OCI-LY3 (cell line): ENCODE data around the gene FGD5.
A peak's percentile ranks its signal among the peaks of the same experiment; 100 is the strongest.

Experiments used
- H2AFZ ChIP-seq: fragments of 200-600, 300-600 bp; shearing (Covaris generic); 2 replicates; pipeline ENCODE4 v1.6.0; 2014; ENCODE audit warnings: antibody characterized with exemption, low read depth, low read length
- H3K27ac ChIP-seq: fragments of 200-600, 300-600 bp; sonication (generic); 2 replicates; pipeline ENCODE4 v1.5.1; 2014; ENCODE audit warnings: mild to moderate bottlenecking, low read length, moderate library complexity, mixed read lengths
- H3K27me3 ChIP-seq: fragments of 200-600, 300-600 bp; sonication (generic); 2 replicates; pipeline ENCODE4 v1.6.1; 2014; ENCODE audit warnings: low read depth, low read length, mixed read lengths
- H3K36me3 ChIP-seq: fragments of 200-600, 300-600 bp; sonication (generic); replicated peaks from 2 replicates; pipeline ENCODE3; 2014; ENCODE audit warnings: low read depth, low read length, mixed read lengths
- H3K4me1 ChIP-seq: fragments of 300-600, 200-600 bp; sonication (generic); 2 replicates; pipeline ENCODE4 v1.6.1; 2014; ENCODE audit warnings: low read length, mixed read lengths
- H3K4me2 ChIP-seq: fragments of 200-600, 300-600 bp; sonication (generic); 2 replicates; pipeline ENCODE4 v1.6.1; 2014; ENCODE audit warnings: low read length, mixed read lengths
- H3K4me3 ChIP-seq: fragments of 300-600, 200-600 bp; sonication (generic); 2 replicates; pipeline ENCODE4 v1.5.1; 2014; ENCODE audit warnings: antibody characterized with exemption, mild to moderate bottlenecking, low read length, moderate library complexity
- H3K79me2 ChIP-seq: fragments of 300-600, 200-600 bp; shearing (Covaris generic); 2 replicates; pipeline ENCODE4 v1.6.1; 2014; ENCODE audit warnings: mild to moderate bottlenecking, low read length, mixed read lengths
- H3K9ac ChIP-seq: fragments of 300-600, 200-600 bp; shearing (Covaris generic); 2 replicates; pipeline ENCODE4 v1.6.0; 2014; ENCODE audit warnings: mild to moderate bottlenecking, low read length, moderate library complexity
- H3K9me3 ChIP-seq: fragments of 200-600, 300-600 bp; shearing (Covaris generic); 2 replicates; pipeline ENCODE4 v1.6.1; 2014; ENCODE audit warnings: low read length, mixed read lengths; ENCODE audit not compliant: insufficient read depth
- H4K20me1 ChIP-seq: fragments of 200-600, 300-600 bp; sonication (generic); 2 replicates; pipeline ENCODE4 v1.6.1; 2016; ENCODE audit warnings: low read length, mixed read lengths; ENCODE audit not compliant: insufficient read depth
- EZH2phosphoT487 ChIP-seq: fragments of 200-600 bp; shearing (Covaris generic); IDR thresholded peaks from 2 replicates; pipeline ENCODE4 v1.6.1; 2018; ENCODE audit warnings: antibody characterized with exemption, mixed run types, low read depth
- TF ChIP-seq, protein P1 (sequence below): fragments of 200-600, 300-600 bp; sonication (generic); IDR thresholded peaks from 2 replicates; pipeline ENCODE4 v1.5.1; 2014; ENCODE audit warnings: antibody characterized with exemption, low read length, low read depth

The FGD5 gene

GRCh38 chr3:14947100-14947885 lies 128.5 kb downstream of the FGD5 start, which contains the start of gene NR2C2:
Gene NR2C2 (plus strand): TSS chr3:14947583. CDS start chr3:15003915, 56,332 bp downstream.
- H3K4me1 ChIP-seq: peaks cover 13% of the 10 kb centered on the region
- peaks cover 30% of the 10 kb centered on the region for H3K36me3 ChIP-seq
- peak within 1 kb of the TSS; percentile 88 for H3K27ac ChIP-seq
- H3K9me3 ChIP-seq: no peaks in the 10 kb centered on the region
- peak within 1 kb of the TSS; percentile 79 for H3K9ac ChIP-seq
- peaks cover 22% of the 10 kb centered on the region for H4K20me1 ChIP-seq
- peak within 1 kb of the TSS; percentile 91 for H3K4me2 ChIP-seq
- TF ChIP-seq EZH2phosphoT487: no peak
- TF ChIP-seq, protein P1, sequence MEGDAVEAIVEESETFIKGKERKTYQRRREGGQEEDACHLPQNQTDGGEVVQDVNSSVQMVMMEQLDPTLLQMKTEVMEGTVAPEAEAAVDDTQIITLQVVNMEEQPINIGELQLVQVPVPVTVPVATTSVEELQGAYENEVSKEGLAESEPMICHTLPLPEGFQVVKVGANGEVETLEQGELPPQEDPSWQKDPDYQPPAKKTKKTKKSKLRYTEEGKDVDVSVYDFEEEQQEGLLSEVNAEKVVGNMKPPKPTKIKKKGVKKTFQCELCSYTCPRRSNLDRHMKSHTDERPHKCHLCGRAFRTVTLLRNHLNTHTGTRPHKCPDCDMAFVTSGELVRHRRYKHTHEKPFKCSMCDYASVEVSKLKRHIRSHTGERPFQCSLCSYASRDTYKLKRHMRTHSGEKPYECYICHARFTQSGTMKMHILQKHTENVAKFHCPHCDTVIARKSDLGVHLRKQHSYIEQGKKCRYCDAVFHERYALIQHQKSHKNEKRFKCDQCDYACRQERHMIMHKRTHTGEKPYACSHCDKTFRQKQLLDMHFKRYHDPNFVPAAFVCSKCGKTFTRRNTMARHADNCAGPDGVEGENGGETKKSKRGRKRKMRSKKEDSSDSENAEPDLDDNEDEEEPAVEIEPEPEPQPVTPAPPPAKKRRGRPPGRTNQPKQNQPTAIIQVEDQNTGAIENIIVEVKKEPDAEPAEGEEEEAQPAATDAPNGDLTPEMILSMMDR: no peak
- H3K4me3 ChIP-seq: peak within 1 kb of the TSS; percentile 79
- H2AFZ ChIP-seq: peak within 1 kb of the TSS; percentile 79
- H3K27me3 ChIP-seq: no peaks in the 10 kb centered on the region
- H3K79me2 ChIP-seq: peaks cover 77% of the 10 kb centered on the region

GRCh38 chr3:14947886-14948608 lies 129.3 kb downstream of the FGD5 start:
- Histone ChIP-seq H3K9ac (peak overlapping the region; percentile 79), H3K27me3 (no peaks in the 10 kb centered on the region), H3K4me2 (peak overlapping the region; percentile 35; the same call in 1 of the 2 replicates), H3K79me2 (peaks cover 82% of the 10 kb centered on the region), H3K4me3 (peak overlapping the region; percentile 92), H3K36me3 (peaks cover 27% of the 10 kb centered on the region), H3K27ac (peak overlapping the region; percentile 88), H4K20me1 (peaks cover 20% of the 10 kb centered on the region), H2AFZ (peak overlapping the region; percentile 79), H3K9me3 (no peaks in the 10 kb centered on the region), H3K4me1 (peaks cover 13% of the 10 kb centered on the region)
- TF ChIP-seq, protein P1: no peak
- TF ChIP-seq EZH2phosphoT487: no peak

DNA sequence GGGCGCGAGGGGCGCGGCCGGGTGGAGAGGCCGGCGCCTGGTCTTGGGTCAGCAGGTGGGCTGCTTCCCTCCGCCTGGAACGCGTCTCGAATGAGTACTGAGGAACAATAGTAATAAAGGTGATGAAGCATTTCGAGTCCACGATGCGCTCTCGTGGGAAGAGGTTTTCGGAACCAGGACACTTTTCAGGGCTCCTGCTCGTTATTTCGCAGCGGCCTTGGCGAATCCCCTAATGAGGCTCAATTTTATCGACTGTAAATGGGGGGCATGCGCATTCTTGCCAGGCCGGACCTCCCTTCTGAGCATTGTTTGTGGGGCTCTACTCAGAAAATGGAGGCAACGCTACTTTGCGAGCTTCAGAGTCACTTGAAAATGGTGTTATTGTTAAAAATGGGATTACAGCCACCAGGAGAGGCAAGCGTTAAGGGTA lies 129.9 kb downstream of the FGD5 start:
- Histone ChIP-seq H3K79me2 (peaks cover 81% of the 10 kb centered on the region), H4K20me1 (peaks cover 14% of the 10 kb centered on the region; the same call in 1 of the 2 replicates), H3K9me3 (no peaks in the 10 kb centered on the region), H3K9ac (peak overlapping the region; percentile 77), H3K36me3 (peaks cover 21% of the 10 kb centered on the region), H3K27me3 (no peaks in the 10 kb centered on the region), H2AFZ (0 out of 2 replicates have a peak overlapping the region, but pooled peaks have one; percentile 47), H3K4me3 (peak overlapping the region; percentile 92), H3K4me1 (peaks cover 13% of the 10 kb centered on the region), H3K27ac (peak overlapping the region; percentile 20; the same call in 1 of the 2 replicates), H3K4me2 (peak overlapping the region; percentile 98)
- TF ChIP-seq, protein P1: no peak
- TF ChIP-seq EZH2phosphoT487: no peak

GRCh38 chr3:14949126-14949525 lies 130.4 kb downstream of the FGD5 start:
- Histone ChIP-seq H4K20me1 (peaks cover 9% of the 10 kb centered on the region; the same call in 1 of the 2 replicates), H3K4me1 (peaks cover 13% of the 10 kb centered on the region), H2AFZ (no peak overlapping the region), H3K9me3 (no peaks in the 10 kb centered on the region), H3K9ac (peak overlapping the region; percentile 77), H3K36me3 (peaks cover 16% of the 10 kb centered on the region), H3K27ac (no peak overlapping the region), H3K79me2 (peaks cover 76% of the 10 kb centered on the region), H3K4me3 (peak overlapping the region; percentile 92), H3K4me2 (peak overlapping the region; percentile 98), H3K27me3 (no peaks in the 10 kb centered on the region)
- TF ChIP-seq, protein P1: no peak
- TF ChIP-seq EZH2phosphoT487: no peak
